CD4-positive, alpha-beta T cell treated with Interleukin-21 for 1 hour (primary cell): ENCODE results near the gene TAGLN.
"Not testable (repeated sequence)": the region's sequence is repeated elsewhere in the genome, so short reads cannot be mapped to it uniquely, and the experiment has no call there.

Experiments used
- DNase-seq: peaks from one replicate; pipeline ENCODE4 v3.0.0-alpha.2; 2020

Gene TAGLN

DNA sequence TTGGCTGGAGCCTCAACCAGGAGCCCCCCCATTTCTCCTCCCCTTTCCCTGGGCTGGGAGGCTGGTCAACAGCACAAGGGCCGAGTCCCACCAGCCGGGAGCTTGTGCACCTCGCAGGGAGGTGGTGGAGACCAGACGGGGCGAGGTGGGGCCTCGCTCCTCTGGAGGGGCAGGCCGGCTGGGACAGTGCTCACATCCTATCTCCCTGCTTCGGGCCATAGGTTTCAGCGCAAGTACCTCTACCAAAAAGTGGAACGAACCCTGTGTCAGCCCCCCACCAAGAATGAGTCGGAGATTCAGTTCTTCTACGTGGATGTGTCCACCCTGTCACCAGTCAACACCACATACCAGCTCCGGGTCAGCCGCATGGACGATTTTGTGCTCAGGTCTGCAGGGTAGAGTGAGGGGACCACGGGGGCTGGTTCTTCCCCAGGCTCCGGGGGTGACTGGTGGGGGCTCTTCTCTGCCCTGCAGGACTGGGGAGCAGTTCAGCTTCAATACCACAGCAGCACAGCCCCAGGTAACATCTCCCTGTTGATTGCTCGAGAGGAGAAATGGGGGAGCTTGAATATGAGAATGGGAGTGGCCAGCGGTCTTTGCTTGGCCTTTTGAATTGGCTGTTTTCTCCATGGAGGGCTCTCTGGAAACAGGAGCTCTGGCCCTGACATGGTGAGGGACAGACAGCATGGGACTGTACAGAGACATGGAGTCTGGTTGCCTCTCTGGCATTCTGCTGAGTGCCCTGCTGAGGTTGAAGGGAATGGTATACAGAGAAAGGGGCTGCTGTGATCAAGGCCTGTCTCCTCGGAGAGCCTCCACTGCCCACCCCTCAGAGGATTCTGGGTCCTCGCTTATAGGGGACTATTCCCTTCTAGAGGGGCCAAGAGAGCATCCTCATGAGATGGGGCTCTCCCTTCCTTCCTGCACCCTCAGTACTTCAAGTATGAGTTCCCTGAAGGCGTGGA, 17.3 kb upstream of the TAGLN start:
- DNase-seq, result no peak

GRCh38 chr11:117182551-117182935, 16.6 kb upstream of the TAGLN start:
- DNase-seq, result no peak

DNA sequence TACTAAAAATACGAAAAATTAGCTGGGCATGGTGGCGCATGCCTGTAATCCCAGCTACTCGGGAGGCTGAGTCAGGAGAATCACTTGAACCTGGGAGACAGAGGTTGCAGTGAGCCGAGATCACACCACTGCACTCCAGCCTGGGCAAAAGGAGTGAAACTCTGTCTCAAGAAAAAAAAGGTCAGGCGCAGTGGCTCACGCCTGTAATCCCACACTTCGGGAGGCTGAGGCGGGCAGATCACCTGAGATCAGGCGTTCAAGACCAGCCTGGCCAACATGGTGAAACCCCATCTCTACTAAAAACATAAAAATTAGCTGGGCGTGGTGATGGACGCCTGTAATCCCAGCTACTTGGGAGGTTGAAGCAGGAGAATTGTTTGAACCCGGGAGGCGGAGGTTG, 16.0 kb upstream of the TAGLN start:
- not testable (repeated sequence) for DNase-seq

GRCh38 chr11:117183724-117184349, 15.3 kb upstream of the TAGLN start:
- DNase-seq, result no peak

GRCh38 chr11:117185736-117186430, 13.3 kb upstream of the TAGLN start:
- no peak for DNase-seq

DNA sequence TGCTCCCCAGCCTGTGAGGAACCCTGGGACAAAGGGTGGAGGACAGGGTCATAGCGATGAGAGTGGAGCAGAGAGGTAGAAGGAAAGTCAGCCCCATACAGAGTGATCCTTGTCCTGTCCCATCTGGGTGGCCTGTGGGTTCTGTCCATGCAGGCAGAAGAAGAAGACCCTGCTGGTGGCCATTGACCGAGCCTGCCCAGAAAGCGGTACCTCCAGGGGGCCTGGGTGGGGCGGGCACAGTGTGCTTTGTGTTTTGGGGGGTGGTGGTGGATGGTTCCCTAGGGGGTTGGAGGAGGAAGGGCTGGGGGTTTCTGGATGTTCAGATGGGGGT, 12.8 kb upstream of the TAGLN start:
- no peak for DNase-seq

GRCh38 chr11:117187007-117187406, 12.2 kb upstream of the TAGLN start:
- DNase-seq, result no peak

DNA sequence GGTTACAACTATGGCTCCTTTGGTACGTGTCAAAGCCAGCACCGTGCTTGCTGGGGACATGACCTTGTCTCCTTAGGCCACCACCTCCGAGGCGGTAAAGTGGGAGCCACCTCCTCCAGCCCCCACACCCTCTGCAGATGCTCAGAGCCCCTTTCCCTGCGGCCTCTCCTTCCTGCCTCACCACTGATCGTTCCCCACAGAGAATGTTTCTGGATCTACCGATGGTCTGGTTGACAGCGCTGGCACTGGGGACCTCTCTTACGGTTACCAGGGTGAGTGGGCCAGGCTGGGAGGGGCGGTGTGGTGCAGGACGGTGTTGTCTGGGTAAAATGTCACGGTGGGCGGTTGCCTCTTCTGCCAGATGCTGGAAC, 11.8 kb upstream of the TAGLN start:
- no peak for DNase-seq

- no peak for DNase-seq
Observed at GRCh38 chr11:117187799-117188481, 11.2 kb upstream of the TAGLN start.

GRCh38 chr11:117188620-117189081, 10.5 kb upstream of the TAGLN start:
- no peak for DNase-seq

DNA sequence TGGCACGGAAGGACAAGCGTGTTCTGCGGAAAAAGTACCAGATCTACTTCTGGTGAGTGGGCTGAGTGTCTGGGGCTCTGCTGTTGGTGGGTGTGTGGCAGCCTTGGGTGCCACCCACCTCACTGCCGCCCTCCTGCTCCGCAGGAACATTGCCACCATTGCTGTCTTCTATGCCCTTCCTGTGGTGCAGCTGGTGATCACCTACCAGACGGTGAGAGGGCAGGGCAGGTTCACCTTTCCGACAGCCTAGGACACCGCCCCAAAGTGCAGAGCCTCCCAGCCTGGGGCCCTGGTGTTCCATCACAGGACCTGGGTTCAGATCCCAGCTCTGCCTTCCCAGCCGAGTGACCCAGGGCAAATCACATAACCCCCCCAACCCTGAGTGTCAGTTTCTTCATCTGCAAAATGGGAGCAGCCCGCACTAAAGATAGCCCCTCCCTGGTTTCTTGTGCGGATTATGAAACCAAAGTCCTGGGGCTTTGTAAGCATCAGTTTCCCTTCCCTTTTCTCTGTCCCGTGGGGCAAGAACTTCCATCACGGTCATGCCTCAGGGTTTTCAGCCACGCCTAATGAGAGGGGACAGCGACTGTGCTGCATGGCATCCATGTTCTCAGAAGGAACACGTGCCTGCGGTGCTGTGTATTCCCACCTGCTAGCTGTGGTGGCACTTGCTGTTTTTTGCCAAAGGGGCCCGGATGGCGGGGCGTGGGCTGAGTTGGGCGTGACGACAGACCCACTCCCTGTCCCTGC, 9.8 kb upstream of the TAGLN start:
- DNase-seq, result no peak

- no peak for DNase-seq
Observed at GRCh38 chr11:117189941-117190544, 9.1 kb upstream of the TAGLN start.

DNA sequence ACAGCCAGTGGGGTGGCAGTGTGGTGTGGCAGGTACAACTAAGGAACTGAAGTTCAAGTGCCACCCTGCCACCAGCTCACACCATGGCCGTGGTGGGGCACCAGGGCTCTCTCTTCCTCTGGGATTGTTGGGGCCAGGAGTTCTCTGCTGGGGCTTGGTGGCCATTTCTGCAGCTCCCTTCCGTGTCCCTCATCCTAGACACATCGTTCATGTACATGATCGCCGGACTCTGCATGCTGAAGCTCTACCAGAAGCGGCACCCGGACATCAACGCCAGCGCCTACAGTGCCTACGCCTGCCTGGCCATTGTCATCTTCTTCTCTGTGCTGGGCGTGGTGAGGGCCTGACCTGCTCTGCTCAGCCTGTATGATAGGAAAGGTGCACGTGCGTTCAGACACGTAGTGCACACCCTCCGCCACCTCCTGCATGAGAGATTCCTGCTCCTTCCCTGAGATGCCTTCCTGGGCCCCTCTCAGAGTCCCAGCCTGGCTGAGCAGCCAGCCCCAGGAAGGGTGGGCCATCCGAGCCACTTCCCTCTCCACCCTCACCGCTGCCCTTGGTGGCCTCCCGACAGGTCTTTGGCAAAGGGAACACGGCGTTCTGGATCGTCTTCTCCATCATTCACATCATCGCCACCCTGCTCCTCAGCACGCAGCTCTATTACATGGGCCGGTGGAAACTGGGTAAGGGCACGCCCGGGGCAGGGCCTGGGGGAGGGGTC, 7.3 kb upstream of the TAGLN start:
- no peak for DNase-seq

- DNase-seq, result no peak
Observed at GRCh38 chr11:117192401-117192875, 6.7 kb upstream of the TAGLN start.

- DNase-seq, result no peak
Observed at GRCh38 chr11:117193130-117194020, 5.8 kb upstream of the TAGLN start.

GRCh38 chr11:117194267-117194666, 4.9 kb upstream of the TAGLN start:
- DNase-seq, result no peak

GRCh38 chr11:117195258-117195657, 3.9 kb upstream of the TAGLN start:
- DNase-seq, result no peak

GRCh38 chr11:117195761-117196160, 3.4 kb upstream of the TAGLN start:
- no peak for DNase-seq

- DNase-seq, result no peak
Observed at GRCh38 chr11:117197006-117197405, 2.2 kb upstream of the TAGLN start.
